GM12878 (cell line): ENCODE measurements around the gene C1orf21. TPM values are rescaled to one million over a fixed set of nuclear protein-coding genes. Genes with fewer than 3 reads are reported as not detected.

Source experiments
- ATAC-seq: fragments of 200-7000 bp; cut with Tn5 transposase; 3 replicates; pipeline ENCODE4 v1.9.1; 2020; ENCODE audit warnings: mild to moderate bottlenecking, moderate library complexity
- BruUV-seq: library from RNA; stranded (reverse); fragments of 400-500 nt; replicated peaks from 2 replicates; lab custom pipeline; 2021; lab: Mats Ljungman, UMichigan
- CTCF ChIA-PET: fragments of 300-600 bp; sonication (Branson Sonifier 250); formaldehyde crosslinking; extraction: SDS; loops from one replicate; lab custom pipeline; 2021; ENCODE audit warnings: inconsistent platforms; lab: Yijun Ruan, JAX
- POLR2A ChIA-PET: fragments of 350-600 bp; formaldehyde crosslinking; extraction: SDS; loops from one replicate; lab custom pipeline; 2021; ENCODE audit warnings: inconsistent platforms; lab: Charles Lee
- RAD21 ChIA-PET: fragments of 300-600 bp; sonication (Branson Sonifier 250); formaldehyde crosslinking; loops from one replicate; lab custom pipeline; 2023; ENCODE audit warnings: antibody characterized with exemption; ENCODE audit not compliant: unreplicated experiment; lab: Charles Lee
- SMC1A ChIA-PET: fragments of 300-600 bp; sonication (Branson Sonifier 250); formaldehyde crosslinking; loops from one replicate; lab custom pipeline; 2023; ENCODE audit not compliant: unreplicated experiment, uncharacterized antibody; lab: Charles Lee
- DNase-seq: peaks from one replicate; pipeline ENCODE4 v3.0.0-alpha.2; 2011; ENCODE audit warnings: low read depth, low spot score
- FAIRE-seq: peaks from 3 replicates; lab custom pipeline; 2011; peaks lifted over from hg19 to GRCh38; lab: Jason Lieb, UNC
- H2AFZ ChIP-seq: 2 replicates; pipeline ENCODE4 v1.6.0; 2011; ENCODE audit warnings: low read depth, low read length, control low read depth; ENCODE audit not compliant: control insufficient read depth
- H3K27ac ChIP-seq: 2 replicates; pipeline ENCODE4 v1.5.1; 2011; ENCODE audit warnings: control low read depth; ENCODE audit not compliant: control insufficient read depth, insufficient read depth
- H3K27me3 ChIP-seq, 2 experiments: replicated peaks in 1 of 2; 2 replicates each; pipeline versions ENCODE4 v1.6.0 to v1.6.1; 2011; ENCODE audit warnings: low read length in 1 of 2; ENCODE audit not compliant: control insufficient read depth in 2 of 2, insufficient read depth in 2 of 2
- H3K36me3 ChIP-seq, 2 experiments: 2 replicates each; pipeline ENCODE4 v1.5.1; 2011; ENCODE audit warnings: low read length in 1 of 2; ENCODE audit not compliant: control insufficient read depth in 2 of 2, insufficient read depth in 2 of 2
- H3K4me1 ChIP-seq: 2 replicates; pipeline ENCODE4 v1.6.1; 2011; ENCODE audit warnings: mild to moderate bottlenecking, low read length, moderate library complexity, mixed read lengths; ENCODE audit not compliant: control insufficient read depth, insufficient read depth
- H3K4me2 ChIP-seq: 2 replicates; pipeline ENCODE4 v1.6.0; 2011; ENCODE audit warnings: control low read depth; ENCODE audit not compliant: control insufficient read depth, insufficient read depth
- H3K4me3 ChIP-seq: fragments of 200-600 bp; sonication (generic); 2 replicates; pipeline ENCODE4 v1.5.1; 2016
- H3K79me2 ChIP-seq: 2 replicates; pipeline ENCODE4 v1.6.0; 2011; ENCODE audit warnings: low read length; ENCODE audit not compliant: control insufficient read depth, insufficient read depth
- H3K9ac ChIP-seq: 2 replicates; pipeline ENCODE4 v1.8.0; 2011; ENCODE audit warnings: low read length, control low read depth, mixed read lengths; ENCODE audit not compliant: control insufficient read depth, insufficient read depth
- H3K9me3 ChIP-seq: replicated peaks from 3 replicates; pipeline ENCODE4 v1.5.1; 2011; ENCODE audit warnings: mild to moderate bottlenecking, low read length; ENCODE audit not compliant: control insufficient read depth, insufficient read depth
- H4K20me1 ChIP-seq: 2 replicates; pipeline ENCODE4 v1.6.0; 2011; ENCODE audit not compliant: control insufficient read depth, insufficient read depth
- BMI1 ChIP-seq: fragments of 450-650 bp; IDR thresholded peaks from 2 replicates; pipeline ENCODE4 v1.6.1; 2016; ENCODE audit warnings: mild to moderate bottlenecking, moderate library complexity, borderline replicate concordance
- EZH2 ChIP-seq: IDR thresholded peaks from 2 replicates; pipeline ENCODE4 v1.6.1; 2012; ENCODE audit warnings: low read depth, mild to moderate bottlenecking, control low read depth, inconsistent platforms, low read length, borderline replicate concordance; ENCODE audit not compliant: control insufficient read depth
- HDGF ChIP-seq: fragments of 450-650 bp; IDR thresholded peaks from 2 replicates; pipeline ENCODE4 v1.6.1; 2016; ENCODE audit warnings: antibody characterized with exemption
- NR2C1 ChIP-seq: fragments of 450-650 bp; IDR thresholded peaks from 2 replicates; pipeline ENCODE4 v1.6.1; 2017; ENCODE audit warnings: antibody characterized with exemption, mild to moderate bottlenecking, moderate library complexity
- NR2F1 ChIP-seq: fragments of 450-650 bp; conservative IDR thresholded peaks from 2 replicates; pipeline ENCODE4 v1.6.1; 2017; ENCODE audit warnings: mild to moderate bottlenecking
- RFX5 ChIP-seq: IDR thresholded peaks from 2 replicates; pipeline ENCODE4 v1.6.1; 2011; ENCODE audit warnings: low read depth, low read length, improper control_type of control experiment
- WGBS: methylation state at CpG from one replicate; pipeline ENCODE4 v1.1.6; 2016; ENCODE audit warnings: low lambda C conversion rate; ENCODE audit not compliant: insufficient replicate concordance, insufficient coverage; ENCODE audit errors: missing lambda C conversion rate; 5-methylcytosine and 5-hydroxymethylcytosine counted together
- in situ Hi-C: fragments of 300-500 bp; cut with MboI; formaldehyde crosslinking; loops from 9 replicates; pipeline ENCODE4 v1.14.3; 2018; ENCODE audit warnings: mixed read lengths
- intact Hi-C: fragments of 100-400 bp; cut with micrococcal nuclease; formaldehyde crosslinking; loops from one replicate; pipeline ENCODE4 v1.14.2; 2022; ENCODE audit not compliant: unreplicated experiment
- polyA plus RNA-seq, 11 experiments: library from polyadenylated mRNA; depleted of rRNA in 4 of 11; unstranded in 6 of 11; stranded (reverse) in 5 of 11; fragments of >200 nt; fragmentation: Nextera tagmentation in 4 of 11; fragmentation: Illumina TruSeq in 1 of 11; extraction: Ambion mirVana in 4 of 11; extraction: Trizol in 1 of 11; gene quantifications; 1 replicate in 1 of 11; 2 replicates in 10 of 11; pipeline versions ENCODE4 v1.2.1 to v1.2.3, GENCODE V29; 2011 to 2016; ENCODE audit warnings: inconsistent platforms in 2 of 11, missing spikeins in 2 of 11, low read depth in 1 of 11
- total RNA-seq, 4 experiments: library from RNA; depleted of rRNA in 3 of 4; stranded (reverse); fragments of >200 nt in 3 of 4; fragmentation: Illumina TruSeq in 1 of 4; extraction: Trizol in 1 of 4; gene quantifications; 2 replicates each; pipeline versions ENCODE4 v1.2.1 to v1.2.3, GENCODE V29; 2013 to 2021

C1orf21 gene
- total and polyA plus RNA-seq, 10 of the 15 experiments (the other 5 are each of a cell fraction or from before 2014, with no cell fraction given) = 0.03 to 1.6 (median 0.17) TPM; not detected in 3

DNA sequence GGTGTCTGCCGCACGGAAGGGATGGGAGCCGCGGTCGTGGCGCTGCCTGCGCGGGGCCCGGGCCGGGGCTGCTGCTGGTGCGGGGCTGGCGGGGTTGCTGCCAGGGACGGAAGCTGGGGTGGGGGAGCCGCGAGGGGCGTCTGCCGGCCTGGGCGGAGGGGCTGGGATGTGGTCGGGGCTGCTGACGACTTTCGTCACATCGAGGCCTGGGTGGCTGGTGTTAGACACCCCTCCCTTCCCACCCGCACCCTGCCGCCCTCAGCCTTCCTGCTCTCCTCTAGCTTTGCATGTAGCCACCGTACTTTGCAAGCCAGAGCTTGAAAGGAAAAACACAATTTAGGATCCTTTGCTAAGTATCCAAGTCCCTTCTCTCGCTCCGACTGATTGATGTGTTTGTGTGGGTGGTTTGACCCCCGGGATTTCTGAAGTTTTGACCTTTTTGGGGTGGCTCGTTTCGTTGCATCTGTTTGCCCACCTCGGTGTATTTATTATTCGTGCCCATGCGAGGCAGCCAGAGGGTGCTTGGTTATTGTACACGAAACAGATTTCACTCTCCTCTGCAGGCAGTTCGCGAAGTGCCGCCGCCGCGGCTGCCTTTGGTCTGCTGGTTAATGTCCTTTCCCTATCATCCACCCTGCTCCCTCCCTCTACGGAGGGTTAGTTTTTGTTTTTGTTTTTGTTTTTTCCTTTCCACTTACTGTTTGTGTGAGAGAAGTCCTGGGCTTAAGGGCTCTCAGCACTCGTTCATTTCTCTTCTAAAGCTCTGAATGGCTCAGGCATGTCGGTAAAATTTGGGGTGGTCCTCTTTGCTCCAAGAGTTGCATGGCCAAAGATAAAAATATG is 868 bp downstream of the C1orf21 start:
- in situ Hi-C loops = no loop called here
- H3K27me3 ChIP-seq = peaks cover 4 to 13% of the 10 kb centered on the region in 2 experiments
- no peaks in the 10 kb centered on the region for H3K36me3 ChIP-seq
- 9% methylated on average over 21 of the region's 43 CpGs for WGBS
- DNase-seq (no peak), FAIRE-seq (no peak), ATAC-seq (peak; percentile 37)
- H3K4me2 ChIP-seq = peak overlapping the region; percentile 76
- peak overlapping the region; percentile 81; the same call in 1 of the 2 replicates for H3K4me3 ChIP-seq
- ChIA-PET POLR2A (no interaction called here), RAD21 (no interaction called here), SMC1A (no interaction called here), CTCF (interaction anchor here (0.5 to 1.3 kb wide), 4 partner anchors 9 to 329 kb away, joined by 3 to 5 read pairs (median 3); no protein-coding TSS in a partner anchor)
- no peaks in the 10 kb centered on the region for H3K79me2 ChIP-seq
- no peak overlapping the region for H3K27ac ChIP-seq
- TF ChIP-seq NR2C1 (no peak), HDGF (no peak), RFX5 (no peak), BMI1 (peak; percentile 65; the same call in 1 of the 2 replicates), NR2F1 (no peak), EZH2 (0 out of 2 replicates have a peak, but pooled peaks have one; percentile 85)
- H3K9me3 ChIP-seq = no peaks in the 10 kb centered on the region
- no peaks in the 10 kb centered on the region; the same call in 1 of the 2 replicates for H3K4me1 ChIP-seq
- no TSS peak for BruUV-seq
- intact Hi-C loops = no loop called here
- H2AFZ ChIP-seq = no peak overlapping the region
- no peaks in the 10 kb centered on the region for H4K20me1 ChIP-seq
- H3K9ac ChIP-seq = no peak overlapping the region
